HUES64 (cell line): ENCODE measurements around the gene MYBBP1A.

Experiments
- H3K27ac ChIP-seq: 2 replicates; pipeline ENCODE4 v1.7.0; 2013; ENCODE audit warnings: low read depth, low read length, inconsistent platforms
- H3K27me3 ChIP-seq: 2 replicates; pipeline ENCODE4 v1.6.1; 2013; ENCODE audit warnings: mild to moderate bottlenecking, low read length; ENCODE audit not compliant: insufficient read depth
- H3K36me3 ChIP-seq: 2 replicates; pipeline ENCODE4 v1.6.1; 2013; ENCODE audit warnings: mild to moderate bottlenecking, low read length; ENCODE audit not compliant: insufficient read depth
- H3K4me1 ChIP-seq: 2 replicates; pipeline ENCODE4 v1.6.1; 2013; ENCODE audit warnings: mild to moderate bottlenecking, low read length, moderate library complexity; ENCODE audit not compliant: insufficient read depth
- H3K4me3 ChIP-seq: 2 replicates; pipeline ENCODE4 v1.5.1; 2013; ENCODE audit warnings: mild to moderate bottlenecking, low read length, moderate library complexity
- H3K9ac ChIP-seq: 2 replicates; pipeline ENCODE4 v1.6.1; 2013; ENCODE audit warnings: mild to moderate bottlenecking, low read depth, low read length
- H3K9me3 ChIP-seq: 2 replicates; pipeline ENCODE4 v1.6.1; 2013; ENCODE audit warnings: low read depth, low read length; ENCODE audit not compliant: insufficient read depth
- WGBS: fragments of 150-250, 120-280 bp; methylation state at CpG from one replicate; pipeline ENCODE4 v1.1.7; 2013; ENCODE audit warnings: missing lambda C conversion rate; 5-methylcytosine and 5-hydroxymethylcytosine counted together

MYBBP1A gene

DNA sequence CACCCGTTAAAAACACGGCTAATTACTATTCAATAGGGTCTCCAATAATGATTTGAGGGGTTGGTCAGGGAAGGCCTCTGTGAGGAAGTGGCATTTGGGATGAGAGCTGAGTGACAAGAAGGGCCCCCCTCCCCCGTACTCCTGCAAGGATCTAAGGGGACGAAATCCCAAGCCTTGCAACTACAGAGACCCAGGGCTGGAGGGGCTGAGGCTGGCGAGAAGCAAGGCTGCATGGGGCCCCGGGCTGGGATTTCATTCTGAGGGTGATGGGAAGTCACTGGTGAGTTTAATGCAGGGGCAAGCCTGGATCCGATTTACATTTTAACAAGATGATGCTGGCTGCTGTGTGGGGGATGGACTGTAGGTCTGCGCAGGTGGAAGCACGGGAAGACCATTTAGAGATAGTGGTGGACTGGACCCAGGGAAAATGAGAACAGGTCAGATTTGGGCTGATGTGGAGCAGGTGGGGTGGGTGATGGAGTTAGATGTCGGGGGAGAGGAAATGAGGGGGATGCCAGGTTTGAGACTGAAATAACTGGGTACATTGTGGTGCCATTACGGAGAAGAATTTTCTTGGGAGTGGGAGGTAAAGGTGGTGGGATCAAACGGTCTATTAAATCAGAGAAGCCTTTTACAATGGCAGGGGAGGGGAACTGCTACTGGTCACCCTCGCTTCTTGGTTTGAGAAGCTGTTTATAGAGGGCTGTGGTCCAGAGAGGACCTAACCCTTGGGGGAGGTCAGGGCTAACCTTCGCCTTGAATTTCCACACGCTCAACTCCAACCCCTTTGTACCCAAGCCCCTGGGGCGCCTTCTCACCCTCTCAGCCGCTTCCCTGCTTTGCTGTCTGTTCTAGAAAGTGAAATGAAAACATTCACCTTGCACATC lies 932 bp upstream of the MYBBP1A start:
- Histone ChIP-seq H3K4me3 (peak overlapping the region; percentile 77), H3K36me3 (peaks cover 31% of the 10 kb centered on the region), H3K9ac (peak overlapping the region; percentile 90), H3K4me1 (peaks cover 16% of the 10 kb centered on the region), H3K27ac (peak overlapping the region; percentile 85), H3K9me3 (no peaks in the 10 kb centered on the region), H3K27me3 (no peaks in the 10 kb centered on the region)
- WGBS = 75% methylated on average over 15 of the region's 17 CpGs

DNA sequence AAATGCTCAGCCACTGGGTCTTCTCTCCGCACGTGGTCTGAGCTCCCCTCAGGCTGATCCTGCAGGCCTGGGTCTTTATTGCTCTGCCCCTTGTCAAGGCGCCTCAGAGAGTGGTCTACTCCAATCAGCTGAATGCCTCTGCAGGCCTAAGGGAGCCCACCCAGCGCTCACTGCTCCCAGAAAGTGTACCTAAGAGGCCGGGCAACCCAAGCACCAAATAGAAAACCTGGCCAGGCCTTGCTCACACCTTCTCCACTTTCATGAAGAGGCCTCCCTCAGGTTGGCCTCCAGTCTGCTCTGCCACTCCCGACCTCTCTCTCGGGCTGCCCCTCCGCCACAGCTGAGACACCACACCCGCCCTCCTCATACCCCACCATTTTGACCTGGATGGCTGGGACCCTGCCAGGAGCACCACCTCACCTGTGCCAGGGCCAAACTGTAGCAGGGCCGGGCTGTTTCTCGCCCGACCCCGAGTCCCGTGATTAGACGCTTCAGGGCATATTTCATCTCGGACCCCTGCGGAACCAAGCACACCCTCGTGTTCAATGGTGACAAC lies 665 bp downstream of the MYBBP1A start:
- peak overlapping the region; percentile 90 for H3K9ac ChIP-seq
- 11% methylated on average over 18 of the region's 18 CpGs for whole genome bisulfite sequencing
- H3K36me3 ChIP-seq = peaks cover 47% of the 10 kb centered on the region
- peaks cover 16% of the 10 kb centered on the region for H3K4me1 ChIP-seq
- peak overlapping the region; percentile 85 for H3K27ac ChIP-seq
- no peaks in the 10 kb centered on the region for H3K27me3 ChIP-seq
- no peaks in the 10 kb centered on the region for H3K9me3 ChIP-seq
- peak overlapping the region; percentile 77 for H3K4me3 ChIP-seq

DNA sequence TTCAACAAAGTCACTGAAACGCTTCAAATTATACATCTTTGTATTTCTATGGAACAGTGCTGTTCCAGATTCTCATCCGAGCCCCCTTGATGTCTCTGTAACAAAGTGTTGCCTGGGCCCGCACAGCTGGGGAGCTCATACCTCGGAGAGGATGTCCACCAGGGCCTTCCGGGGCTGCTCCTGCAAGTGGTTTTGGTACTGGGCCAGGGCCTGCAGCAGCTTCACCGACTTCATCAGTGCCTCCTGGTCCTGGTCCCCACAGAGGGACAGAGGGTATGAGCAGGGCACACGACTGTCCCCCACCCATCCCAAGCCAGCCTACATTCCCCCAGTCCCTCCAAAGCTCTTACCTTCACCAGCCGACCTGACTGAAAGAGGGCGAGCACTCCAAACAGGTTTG lies 1.5 kb downstream of the MYBBP1A start:
- Histone ChIP-seq H3K4me3 (peak overlapping the region; percentile 77), H3K4me1 (peaks cover 16% of the 10 kb centered on the region), H3K36me3 (peaks cover 56% of the 10 kb centered on the region), H3K9me3 (no peaks in the 10 kb centered on the region), H3K27ac (no peak overlapping the region), H3K27me3 (no peaks in the 10 kb centered on the region), H3K9ac (peak overlapping the region; percentile 90; the same call in 1 of the 2 replicates)
- 91% methylated on average over 9 of the region's 9 CpGs for WGBS

DNA sequence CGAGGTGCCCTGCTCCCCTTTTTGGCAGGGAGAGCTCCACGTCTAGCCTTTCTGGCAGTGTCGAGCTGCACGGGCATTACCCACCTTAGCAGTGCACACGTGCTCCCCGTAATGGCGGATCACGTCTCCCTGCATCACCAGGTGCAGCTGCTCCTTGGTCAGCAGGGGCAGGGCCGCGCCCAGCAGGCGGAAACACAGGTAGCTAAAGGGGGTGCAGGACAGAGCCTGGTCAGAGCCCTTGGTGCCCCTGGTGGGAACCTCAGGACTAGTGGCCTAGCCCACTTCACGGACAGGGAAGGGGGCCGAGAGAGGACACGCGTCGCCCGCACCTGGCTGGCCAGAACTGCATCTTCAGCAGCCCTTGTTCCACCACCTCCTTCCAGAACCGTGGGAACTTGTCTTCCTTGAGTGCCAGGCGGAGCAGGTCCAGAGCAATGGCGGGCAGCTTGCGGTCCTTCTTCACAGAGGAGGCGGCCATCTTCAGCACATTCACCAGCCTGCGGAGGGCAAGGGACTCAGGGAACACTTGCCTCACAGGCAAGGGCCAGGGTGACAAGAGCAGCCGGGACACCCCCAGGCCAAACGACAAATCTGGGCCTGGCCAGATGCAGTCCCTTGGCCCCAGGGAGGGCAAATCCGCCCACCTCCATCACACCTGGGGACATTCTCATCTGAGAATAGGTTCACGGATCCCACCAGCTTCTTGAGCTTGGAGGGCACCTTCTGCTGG lies 3.2 kb downstream of the MYBBP1A start:
- WGBS = 94% methylated on average over 27 of the region's 27 CpGs
- Histone ChIP-seq H3K4me3 (no peak overlapping the region), H3K27ac (no peak overlapping the region), H3K36me3 (peaks cover 73% of the 10 kb centered on the region), H3K27me3 (no peaks in the 10 kb centered on the region), H3K9ac (no peak overlapping the region), H3K9me3 (no peaks in the 10 kb centered on the region), H3K4me1 (peaks cover 16% of the 10 kb centered on the region)

DNA sequence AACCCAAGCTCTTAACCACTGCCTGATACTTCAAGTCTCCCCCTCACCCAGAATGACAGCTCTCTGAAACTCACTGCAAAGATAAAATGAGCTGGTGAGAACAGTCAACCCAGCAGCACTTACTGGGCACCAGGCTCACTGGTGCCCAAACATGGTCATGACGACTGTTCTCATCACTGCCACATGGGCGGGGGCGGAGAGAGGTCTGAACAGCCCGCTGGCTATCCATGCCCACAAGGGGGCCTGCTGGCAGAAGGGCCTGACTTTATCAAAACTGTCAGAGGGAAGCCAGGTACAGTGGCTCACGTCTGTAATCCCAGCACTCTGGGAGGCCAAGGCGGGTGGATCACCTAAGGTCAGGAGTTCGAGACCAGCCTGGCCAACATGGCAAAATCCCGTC lies 4.0 kb downstream of the MYBBP1A start:
- Histone ChIP-seq H3K36me3 (peaks cover 81% of the 10 kb centered on the region), H3K9me3 (no peaks in the 10 kb centered on the region), H3K9ac (no peak overlapping the region), H3K4me3 (no peak overlapping the region), H3K4me1 (peaks cover 12% of the 10 kb centered on the region), H3K27me3 (no peaks in the 10 kb centered on the region), H3K27ac (no peak overlapping the region)
- WGBS = 90% methylated on average over 8 of the region's 8 CpGs

DNA sequence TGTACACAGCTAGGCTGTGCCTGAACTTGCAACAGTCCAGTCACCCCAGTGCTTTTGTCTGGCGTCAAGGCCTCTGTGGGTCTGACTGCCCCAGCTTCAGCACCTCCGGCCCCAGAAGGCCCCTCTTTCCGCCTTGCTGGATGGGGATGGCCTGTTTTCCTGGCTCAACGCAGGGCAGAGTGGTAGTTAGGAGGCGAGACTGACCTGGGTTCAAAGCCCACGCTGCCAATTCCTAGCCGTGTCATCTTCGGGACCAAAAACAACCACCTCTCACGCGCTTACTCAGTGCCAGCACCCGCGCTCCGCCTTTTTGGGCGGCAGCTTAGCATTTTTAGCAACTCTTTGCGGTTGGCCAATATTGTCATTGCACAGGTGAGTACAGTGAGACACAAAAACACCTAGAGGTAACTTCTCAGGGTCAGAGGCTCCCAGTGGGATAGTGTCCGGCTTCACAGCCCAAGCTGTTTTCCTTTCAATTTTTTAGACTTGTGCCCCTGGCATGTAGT lies 4.6 kb downstream of the MYBBP1A start:
- WGBS = 96% methylated on average over 16 of the region's 16 CpGs
- peaks cover 7% of the 10 kb centered on the region for H3K4me1 ChIP-seq
- H3K27me3 ChIP-seq = no peaks in the 10 kb centered on the region
- no peak overlapping the region for H3K9ac ChIP-seq
- H3K36me3 ChIP-seq = peaks cover 86% of the 10 kb centered on the region
- no peak overlapping the region for H3K4me3 ChIP-seq
- H3K9me3 ChIP-seq = no peaks in the 10 kb centered on the region
- no peak overlapping the region for H3K27ac ChIP-seq

DNA sequence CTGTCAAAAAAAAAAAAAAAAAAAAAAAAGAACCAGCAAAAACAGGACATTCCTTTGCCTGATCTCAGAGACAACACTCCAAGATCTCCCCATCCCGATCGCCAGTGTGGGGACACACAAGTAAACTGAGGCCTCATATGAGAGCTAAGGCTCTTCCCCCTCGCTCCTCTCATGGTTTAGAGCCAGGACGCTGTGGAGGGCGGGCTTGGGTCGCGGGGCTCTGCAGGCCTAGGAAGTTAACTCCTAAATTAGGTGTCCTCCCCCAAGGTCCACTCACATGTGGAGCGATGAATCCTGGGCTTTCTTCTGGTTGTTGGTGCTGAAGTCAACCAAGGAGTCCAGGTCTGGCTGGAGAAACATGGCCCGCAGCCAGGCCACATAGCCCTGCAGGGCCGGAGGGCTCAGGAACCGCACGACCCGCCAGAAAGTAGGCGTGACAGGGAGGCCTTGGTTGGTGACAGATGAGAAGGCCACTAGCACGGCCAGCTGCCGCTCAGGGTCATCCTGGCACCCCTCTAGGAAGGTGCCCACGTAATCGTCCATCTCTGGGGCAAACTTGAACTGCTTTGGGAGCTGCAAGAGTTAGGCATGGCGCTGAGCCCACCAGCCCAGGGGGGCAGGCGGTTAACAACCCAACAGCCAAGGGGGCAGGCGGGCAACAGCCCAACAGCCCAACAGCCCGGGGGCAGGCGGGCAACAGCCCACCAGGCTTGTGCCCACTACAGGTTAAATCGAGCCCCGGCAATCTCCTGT lies 5.2 kb downstream of the MYBBP1A start:
- H3K4me1 ChIP-seq = peaks cover 5% of the 10 kb centered on the region; the same call in 1 of the 2 replicates
- H3K27ac ChIP-seq = no peak overlapping the region
- H3K27me3 ChIP-seq = no peaks in the 10 kb centered on the region
- no peak overlapping the region for H3K9ac ChIP-seq
- no peaks in the 10 kb centered on the region for H3K9me3 ChIP-seq
- H3K4me3 ChIP-seq = no peak overlapping the region
- WGBS = 94% methylated on average over 25 of the region's 25 CpGs
- peaks cover 91% of the 10 kb centered on the region for H3K36me3 ChIP-seq

DNA sequence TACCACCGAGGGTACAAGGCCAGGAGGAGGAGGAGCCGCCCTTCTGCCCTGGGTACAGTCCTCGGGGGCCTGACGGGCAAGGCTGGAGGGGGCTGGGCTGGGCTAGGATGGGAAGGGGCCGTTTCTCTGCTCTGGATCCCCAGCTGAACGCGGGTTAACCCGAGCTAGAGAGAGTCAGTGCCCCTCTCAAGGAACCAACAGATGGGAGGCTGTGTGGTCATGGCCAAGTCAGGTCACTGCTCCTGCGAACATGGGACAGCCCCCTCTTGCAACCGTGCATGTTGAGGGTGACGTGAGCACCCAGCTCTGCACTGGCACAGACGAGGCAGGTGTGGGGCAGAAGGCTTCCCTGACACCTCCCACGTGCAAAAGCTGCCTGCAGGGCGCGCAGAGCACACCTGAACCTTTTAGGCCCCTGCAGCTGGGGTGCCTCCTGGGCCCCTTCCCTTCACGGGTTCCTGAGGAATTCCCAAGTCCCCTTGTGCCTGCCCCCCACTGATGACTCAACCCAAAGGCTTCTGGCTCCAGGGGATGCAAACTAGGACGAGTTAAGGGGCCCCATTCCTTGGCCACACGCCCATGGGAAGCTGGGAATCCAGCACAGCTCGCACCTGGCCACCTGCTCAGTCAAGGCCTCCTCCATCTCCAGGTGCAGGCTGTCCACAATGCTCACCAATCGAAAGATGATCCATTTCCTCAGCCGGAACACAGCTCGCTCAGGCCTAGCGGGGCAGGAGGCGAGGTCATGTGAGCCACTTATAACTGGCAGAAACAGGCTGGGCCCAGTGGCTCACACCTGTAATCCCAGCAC lies 6.3 kb downstream of the MYBBP1A start:
- Histone ChIP-seq H3K27ac (no peak overlapping the region), H3K9me3 (no peaks in the 10 kb centered on the region), H3K4me1 (0 out of 2 replicates have a peak, but pooled peaks cover 1% of the 10 kb centered on the region), H3K36me3 (peaks cover 93% of the 10 kb centered on the region), H3K4me3 (no peak overlapping the region), H3K27me3 (no peaks in the 10 kb centered on the region), H3K9ac (no peak overlapping the region)
- WGBS = 92% methylated on average over 24 of the region's 24 CpGs

DNA sequence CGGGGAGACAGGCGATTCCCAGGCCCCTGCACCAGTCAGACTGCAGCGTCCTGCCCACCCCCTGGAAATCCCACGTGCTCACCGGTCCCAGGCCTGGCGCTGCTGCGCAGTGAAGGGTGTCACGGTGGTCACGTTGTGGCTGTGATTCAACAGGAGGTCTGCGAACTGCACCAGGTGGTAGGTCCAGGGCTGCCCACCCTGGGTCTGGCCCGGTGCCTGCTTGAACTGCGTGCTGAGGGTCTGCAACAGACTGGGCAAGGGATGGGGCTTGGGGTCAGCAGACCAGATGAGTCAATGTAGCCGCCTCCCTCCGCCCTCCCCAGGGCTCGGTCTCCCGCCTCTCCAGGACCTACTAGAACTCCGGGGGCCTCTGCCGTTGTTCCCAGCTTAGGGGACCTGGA lies 7.1 kb downstream of the MYBBP1A start:
- Histone ChIP-seq H3K27ac (no peak overlapping the region), H3K4me3 (no peak overlapping the region), H3K9ac (no peak overlapping the region; the same call in 1 of the 2 replicates), H3K4me1 (no peaks in the 10 kb centered on the region), H3K27me3 (no peaks in the 10 kb centered on the region), H3K9me3 (no peaks in the 10 kb centered on the region), H3K36me3 (peaks cover 93% of the 10 kb centered on the region)
- WGBS = 96% methylated on average over 18 of the region's 18 CpGs
